ENCODE data around the gene ENPEP.

Gene ENPEP

GRCh38 chr4:110613745-110614144 lies 137.8 kb downstream of the ENPEP start:
- Histone ChIP-seq H3K9ac (no peak overlapping the region), H3K4me1 (ENCODE audit: low read depth, poor library complexity, severe bottlenecking) (no peaks in the 10 kb centered on the region), H3K27ac (no peak overlapping the region), H3K4me2 (no peak overlapping the region), H3K27me3 (ENCODE audit: insufficient read depth, low read depth) (no peaks in the 10 kb centered on the region), H3K4me3 (IDR thresholded peaks at IDR 0.05; ENCODE audit: insufficient read depth, low read depth, low read length) (no peak overlapping the region), H4K20me1 (ENCODE audit: insufficient read depth) (no peaks in the 10 kb centered on the region), H3K79me2 (ENCODE audit: insufficient read depth, low read depth) (no peaks in the 10 kb centered on the region), H3K36me3 (ENCODE audit: insufficient read depth) (no peaks in the 10 kb centered on the region), H2AFZ (ENCODE audit: low read depth) (no peak overlapping the region)
- no peak for TF ChIP-seq CTCF (conservative IDR thresholded peaks at IDR 0.05; ENCODE audit: low read depth, low read length)

GRCh38 chr4:110614173-110614963 lies 138.4 kb downstream of the ENPEP start:
- H3K4me1 ChIP-seq (ENCODE audit: low read depth, poor library complexity, severe bottlenecking) = no peaks in the 10 kb centered on the region
- no peaks in the 10 kb centered on the region for H3K27me3 ChIP-seq (ENCODE audit: insufficient read depth, low read depth)
- no peak overlapping the region for H3K27ac ChIP-seq
- no peak overlapping the region for H3K9ac ChIP-seq
- no peak for TF ChIP-seq CTCF (conservative IDR thresholded peaks at IDR 0.05; ENCODE audit: low read depth, low read length)
- H3K4me2 ChIP-seq = no peak overlapping the region
- H3K79me2 ChIP-seq (ENCODE audit: insufficient read depth, low read depth) = no peaks in the 10 kb centered on the region
- no peak overlapping the region for H2AFZ ChIP-seq (ENCODE audit: low read depth)
- H4K20me1 ChIP-seq (ENCODE audit: insufficient read depth) = no peaks in the 10 kb centered on the region
- H3K4me3 ChIP-seq (IDR thresholded peaks at IDR 0.05; ENCODE audit: insufficient read depth, low read depth, low read length) = no peak overlapping the region
- H3K36me3 ChIP-seq (ENCODE audit: insufficient read depth) = no peaks in the 10 kb centered on the region

All from KMS-11 (cell line).